ENCODE results near the gene SORCS2.
A peak's percentile ranks its signal among the peaks of the same experiment; 100 is the strongest.

The SORCS2 gene

DNA sequence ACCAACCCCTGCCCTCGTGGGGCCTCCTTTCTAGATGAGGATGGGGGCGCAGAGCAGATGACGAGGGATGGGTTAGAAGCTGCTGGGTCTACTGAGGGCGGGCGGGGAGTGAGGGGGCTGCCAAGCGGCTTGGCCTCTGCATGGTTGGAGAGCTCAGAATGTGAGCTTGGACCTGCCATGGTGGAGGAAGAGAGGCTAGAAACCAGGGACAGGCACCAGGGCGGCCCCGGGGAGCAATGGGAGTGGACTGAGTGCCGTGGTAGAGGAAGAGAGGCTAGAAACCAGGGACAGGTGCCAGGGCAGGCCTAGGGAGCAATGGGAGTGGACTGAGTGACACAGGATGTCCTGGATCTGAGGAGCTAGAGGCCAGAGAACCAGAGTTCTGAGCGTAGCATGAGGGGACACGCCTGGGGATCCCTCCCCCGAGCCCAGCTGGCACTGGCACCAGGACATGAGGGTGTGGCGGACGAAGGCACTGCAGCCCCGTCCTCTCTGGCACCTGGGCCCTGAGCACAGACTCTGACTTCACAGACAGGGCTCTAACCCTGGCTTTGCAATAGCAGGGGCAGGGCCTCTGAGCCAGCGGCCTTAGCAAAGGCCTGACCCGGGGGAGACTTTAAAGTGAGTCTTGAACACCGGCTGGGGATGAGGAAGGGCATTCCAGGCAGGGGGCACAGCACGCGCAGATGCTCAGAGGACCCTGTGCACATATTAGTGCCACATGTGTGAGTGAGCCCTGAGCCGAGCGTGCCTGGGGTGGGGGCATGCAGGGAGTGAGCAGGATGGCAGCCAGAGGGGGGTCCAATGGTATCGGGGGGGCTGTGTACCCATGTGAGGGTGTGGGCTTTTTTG, 456.4 kb downstream of the SORCS2 start:
- DNase-seq: no peak

DNA sequence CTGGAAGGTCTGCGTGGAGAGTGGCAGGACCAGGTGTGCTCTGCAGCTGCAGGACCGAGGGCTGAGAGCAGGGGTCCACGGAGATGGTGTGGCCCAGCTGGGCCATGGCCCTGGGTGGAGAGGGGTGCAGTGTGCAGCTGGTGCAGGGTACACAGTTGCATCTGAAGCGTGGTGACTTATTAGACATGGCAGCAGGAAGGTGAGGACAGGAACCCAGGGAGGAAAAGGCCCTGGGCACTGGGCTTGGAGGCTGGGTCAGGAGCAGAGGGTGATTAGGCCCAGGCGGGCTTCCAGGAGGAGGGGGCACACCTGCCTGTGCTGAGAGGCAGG, 457.0 kb downstream of the SORCS2 start:
- no peak for DNase-seq

DNA sequence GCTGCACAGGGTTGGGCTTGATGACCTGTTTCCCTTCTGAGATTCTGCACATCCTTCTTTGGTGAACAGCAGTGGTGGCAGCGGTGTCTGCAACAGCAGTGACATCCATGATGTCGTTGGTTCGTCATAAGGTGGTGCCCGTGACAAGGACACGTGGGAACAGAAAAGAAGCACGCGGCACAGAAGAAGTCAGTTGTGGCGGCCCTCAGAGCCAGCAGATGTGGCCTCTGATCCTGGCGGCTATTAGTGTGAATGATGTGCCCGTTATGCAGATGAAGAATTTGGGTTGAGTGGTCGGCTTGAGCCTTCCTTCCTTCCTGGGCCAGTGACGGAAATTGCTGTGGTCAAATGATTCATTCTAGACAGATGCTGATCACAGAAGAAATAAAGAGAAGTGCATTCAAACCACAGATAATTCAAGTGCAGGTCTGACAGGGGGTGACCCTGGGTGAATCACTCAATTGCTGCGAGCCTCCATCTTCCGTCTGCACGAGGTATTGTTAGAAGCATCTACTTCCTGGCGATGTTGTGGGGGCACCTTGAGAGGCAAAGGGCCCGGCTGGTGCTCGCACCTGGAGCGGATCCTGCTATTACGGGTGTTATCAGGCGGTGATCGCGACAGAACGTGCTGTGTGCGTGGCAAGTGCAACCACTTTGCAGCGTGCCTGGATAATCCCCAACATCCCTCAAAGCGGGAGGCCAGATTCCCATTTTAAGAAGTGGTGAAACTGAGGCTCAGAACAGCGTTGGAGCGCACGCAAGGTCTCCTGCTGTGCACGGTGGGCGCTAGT, 457.6 kb downstream of the SORCS2 start:
- peak; percentile 15 for DNase-seq

DNA sequence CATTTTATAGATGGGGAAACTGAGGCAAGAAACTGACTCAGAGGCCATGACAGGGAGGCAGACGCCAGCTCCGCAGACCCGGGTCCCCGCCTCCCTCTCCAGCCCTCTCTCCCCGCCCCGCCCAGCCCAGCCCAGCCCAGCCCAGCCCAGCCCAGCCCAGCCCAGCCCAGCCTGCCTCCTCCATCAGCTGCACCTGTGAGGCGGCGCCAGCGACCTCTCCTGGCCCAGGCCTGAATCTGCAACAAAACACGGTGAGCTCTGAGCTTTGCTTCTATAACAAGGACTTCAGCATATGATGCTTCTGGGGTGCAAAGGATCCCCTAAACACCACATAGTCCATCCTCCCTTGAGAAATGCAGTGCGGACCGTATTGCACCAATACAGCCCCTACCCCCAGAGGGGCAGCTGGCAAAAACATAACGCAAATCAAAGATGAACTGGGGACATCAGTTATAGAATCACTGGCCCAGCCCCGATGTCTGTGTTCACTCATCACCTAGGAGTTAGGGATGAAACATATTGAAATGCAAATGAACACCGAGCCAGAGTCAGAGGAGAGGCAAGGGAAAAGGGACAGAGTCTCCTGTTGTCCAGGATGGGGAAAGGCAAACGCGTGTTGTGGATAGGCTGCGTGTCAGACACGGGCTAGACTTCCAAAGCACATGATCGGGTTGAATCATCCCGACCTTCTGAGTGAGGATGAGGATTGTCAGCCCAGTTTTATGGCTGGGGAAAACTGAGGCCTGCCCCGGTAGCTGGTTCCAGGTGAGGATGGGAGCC, 458.5 kb downstream of the SORCS2 start:
- DNase-seq: no peak

DNA sequence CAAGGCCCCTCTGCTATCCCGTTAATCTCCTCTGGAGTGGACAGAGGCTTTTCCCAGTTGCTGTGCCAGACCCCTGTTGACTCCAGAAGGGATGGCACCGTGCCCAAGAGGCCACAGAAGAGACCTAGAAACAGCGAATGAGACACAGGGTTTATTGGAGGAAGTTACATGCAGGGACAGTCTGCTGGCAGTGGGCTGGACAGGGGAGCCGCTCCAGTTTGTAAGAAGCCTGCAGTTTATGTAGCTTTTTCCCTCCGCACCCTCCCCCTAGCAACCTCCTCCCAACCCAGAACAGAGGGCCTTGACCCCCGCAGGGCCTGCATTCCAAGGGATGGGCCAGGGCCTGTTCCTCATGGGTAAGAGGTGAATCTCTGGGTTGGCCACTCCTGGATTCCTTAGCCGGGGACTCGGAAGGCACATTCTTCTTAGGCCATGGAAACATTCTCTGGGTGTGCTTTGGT, 459.2 kb downstream of the SORCS2 start:
- no peak for DNase-seq

DNA sequence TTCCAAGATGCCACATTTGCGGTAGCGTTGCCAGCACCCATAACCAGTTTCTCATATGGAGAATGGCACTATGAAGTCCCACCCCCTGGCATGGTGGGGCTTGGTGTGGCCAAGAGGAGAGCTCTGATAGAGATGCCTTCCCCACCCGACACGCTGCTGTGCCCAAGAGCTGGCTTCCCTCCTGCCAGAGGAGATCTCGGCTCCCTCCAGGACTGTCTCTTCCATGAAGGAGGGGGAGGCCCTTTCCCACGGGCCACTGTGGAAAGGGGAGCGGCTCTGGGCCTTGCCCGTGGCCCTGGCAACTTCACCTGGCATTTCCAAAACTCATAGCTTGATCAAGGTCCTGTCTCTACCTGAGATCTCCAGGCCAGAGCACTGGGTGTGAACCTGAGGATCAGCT, 459.7 kb downstream of the SORCS2 start:
- DNase-seq: no peak

DNA sequence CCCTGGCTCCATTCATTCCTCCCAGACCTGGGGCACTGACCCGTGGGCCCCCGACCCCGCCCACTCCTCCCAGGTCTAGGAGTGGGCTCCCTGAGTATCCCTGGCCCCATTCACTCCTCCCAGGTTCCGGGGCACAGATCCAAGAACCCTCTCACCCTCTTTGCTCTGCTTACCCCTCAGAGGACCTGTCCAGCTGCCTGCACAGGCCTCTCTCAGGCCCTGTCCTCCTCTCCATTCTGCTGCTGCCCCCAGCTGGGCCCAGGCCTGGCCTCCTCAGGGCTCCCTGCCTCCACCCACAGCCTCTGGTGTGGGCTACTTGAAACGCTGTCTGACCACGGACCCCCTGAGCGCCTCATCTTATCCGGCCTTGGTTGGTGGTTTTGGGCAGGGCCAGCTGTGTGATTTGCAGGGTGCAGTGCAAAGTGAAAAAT, 460.1 kb downstream of the SORCS2 start:
- no peak for DNase-seq

DNA sequence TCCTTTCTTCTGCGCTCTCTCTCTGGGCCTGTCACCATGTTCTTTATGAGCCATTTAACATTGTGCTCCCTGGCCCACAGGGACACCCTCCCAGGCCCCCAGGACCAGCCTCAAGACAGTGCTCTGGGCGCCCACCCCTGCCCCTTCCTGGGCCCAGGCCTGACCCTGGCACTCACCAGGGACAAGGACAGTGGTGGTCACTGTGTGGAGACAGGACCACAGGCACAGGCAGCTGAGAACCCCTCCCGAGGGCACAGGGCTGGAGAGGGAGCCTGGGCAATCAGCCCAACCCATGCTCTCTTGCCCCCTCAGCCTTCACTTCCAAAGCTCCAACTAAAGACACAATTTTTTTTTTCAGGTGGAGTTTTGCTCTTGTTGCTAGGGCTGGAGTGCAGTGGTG, 460.6 kb downstream of the SORCS2 start:
- DNase-seq: no peak

DNA sequence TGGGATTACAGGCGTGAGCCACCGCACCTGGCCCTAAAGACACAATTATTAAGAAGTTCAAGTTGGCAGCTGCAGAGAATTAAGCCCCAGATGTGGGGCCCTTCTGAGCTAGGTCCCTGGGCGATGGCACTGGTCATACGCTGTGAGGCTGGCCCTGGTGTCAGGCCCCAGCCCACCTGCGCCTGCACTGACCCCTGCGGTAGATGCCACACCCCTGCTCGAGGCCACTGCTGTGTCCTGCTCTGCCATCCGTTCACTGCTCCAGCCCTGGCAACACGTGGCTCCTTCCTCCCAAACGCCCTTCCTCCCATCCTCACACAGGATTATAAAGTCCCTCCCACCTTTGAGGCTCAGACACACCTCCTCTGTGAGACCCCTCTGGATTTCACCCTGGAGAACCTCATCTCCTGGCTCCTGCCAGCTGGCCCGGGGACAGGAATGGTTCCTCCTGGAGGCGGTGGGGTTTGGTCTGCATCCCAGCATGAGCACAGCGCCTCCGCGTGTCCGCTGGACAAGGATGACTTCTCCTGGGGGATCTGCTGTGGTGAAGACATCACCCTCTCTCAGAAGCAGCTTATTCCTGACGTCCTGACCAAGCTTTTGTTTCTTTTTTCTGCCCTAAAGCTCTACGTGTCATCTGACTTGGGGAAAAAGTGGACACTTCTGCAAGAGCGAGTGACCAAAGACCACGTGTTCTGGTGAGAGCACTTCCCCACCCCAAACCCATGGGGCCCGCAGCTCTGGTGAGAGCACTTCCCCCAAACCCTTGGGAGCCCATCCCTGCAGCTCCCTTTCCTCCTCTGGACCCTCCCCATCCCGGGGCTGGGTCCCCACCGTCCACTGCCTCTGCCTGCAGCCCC, 461.4 kb downstream of the SORCS2 start:
- no peak for DNase-seq

DNA sequence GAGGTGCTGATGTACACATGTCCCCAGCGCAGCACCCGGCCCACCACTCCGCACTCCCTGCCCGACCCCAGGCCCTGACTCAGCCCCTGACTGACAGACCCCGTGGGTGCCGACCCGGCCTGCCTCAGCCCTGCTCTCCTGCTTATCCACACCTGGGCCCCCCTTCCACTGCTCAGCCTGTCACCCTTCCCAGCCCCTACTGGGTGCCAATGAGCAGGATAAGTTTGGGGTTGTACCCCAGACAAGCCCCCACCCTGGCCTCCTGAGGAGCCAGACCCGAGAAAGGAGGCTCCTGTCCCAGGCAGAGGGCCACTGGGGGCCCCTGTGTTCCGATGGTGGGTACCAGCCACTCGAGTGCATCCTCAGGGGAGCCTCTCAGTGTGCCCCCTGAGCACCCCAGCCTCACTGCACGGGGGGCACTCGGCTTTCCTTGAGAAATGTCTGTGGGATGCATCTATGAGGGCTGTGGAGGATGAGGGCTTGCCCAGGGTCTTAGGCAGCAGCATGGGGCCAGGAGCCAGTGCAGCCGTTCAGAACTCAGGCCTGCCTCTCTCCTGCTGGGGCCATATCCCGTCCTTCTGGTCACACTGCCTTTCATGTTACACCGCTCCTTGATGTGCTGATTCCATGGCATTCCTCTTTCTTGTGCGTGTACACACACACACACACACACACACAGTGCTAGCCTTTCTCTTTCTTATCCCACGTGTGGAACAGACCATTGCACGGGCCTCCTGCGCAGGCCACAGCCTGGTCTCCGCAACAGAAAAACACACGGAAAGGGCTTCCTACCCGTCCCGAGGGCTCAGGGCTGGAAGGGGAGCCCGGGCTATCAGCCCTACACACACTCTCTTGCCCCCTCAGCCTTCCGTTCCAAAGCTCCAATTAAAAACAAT, 462.5 kb downstream of the SORCS2 start:
- no peak for DNase-seq

DNA sequence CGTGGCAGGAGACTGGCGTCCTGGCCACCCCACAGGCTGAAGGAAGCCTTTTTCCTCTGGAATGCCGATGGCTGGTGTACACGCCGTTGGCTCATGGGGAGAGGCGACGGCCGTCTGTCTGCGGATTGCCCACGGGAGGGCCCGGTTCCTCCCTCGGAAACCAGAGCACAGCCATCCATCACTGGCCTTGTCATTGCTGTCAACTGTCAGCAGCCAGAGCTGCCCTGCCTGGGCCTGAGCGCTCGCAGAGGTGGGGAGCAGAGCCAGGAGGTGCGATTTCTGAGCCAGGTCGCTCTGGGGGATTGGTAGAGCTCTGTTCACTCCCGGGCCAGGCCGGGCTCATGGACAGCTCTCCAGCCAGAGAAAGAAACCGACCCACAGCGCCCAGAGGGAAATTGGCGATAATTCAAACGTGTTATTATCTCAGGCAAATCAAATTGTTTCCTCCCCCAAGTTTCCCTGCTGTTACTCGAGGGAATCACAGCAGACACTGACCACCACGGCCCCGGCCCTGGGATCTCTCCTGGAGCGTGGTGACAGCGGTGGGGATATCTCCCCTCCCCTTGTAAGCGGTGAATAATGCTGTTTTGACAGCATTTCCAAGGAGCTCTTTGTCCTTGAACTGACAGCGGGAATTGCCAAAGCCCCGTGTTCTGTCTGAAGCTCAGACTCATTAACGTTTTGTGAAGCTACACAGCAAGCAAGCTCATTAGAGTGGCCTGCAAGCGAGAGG, 463.3 kb downstream of the SORCS2 start:
- no peak for DNase-seq

DNA sequence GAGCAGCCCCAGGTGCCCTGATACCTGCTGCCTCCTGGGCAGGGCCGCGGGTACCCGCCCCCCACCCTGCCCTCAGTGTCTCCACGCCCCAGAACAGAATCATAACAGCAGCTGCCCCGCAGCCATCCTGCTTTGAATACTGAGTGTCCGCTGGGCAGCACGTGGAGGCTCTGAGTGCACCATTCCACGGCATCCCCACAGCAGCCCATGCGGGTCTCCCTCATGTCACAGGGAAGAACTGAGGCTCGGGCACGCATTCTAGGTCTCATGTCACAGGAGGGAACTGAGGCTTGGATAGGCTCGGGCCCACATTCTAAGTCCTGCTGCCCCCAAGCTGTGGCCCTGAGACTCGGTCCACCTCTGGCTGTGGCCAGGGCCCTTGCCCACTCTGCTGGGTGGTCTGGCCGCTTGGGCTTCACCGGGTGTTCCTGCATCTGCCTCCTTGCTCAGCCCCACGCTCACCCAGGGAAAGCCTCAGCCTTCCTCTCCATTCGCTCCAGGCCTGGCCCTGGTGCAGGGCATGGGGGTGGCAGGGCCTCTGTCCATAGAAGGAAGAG, 464.0 kb downstream of the SORCS2 start:
- DNase-seq: no peak

DNA sequence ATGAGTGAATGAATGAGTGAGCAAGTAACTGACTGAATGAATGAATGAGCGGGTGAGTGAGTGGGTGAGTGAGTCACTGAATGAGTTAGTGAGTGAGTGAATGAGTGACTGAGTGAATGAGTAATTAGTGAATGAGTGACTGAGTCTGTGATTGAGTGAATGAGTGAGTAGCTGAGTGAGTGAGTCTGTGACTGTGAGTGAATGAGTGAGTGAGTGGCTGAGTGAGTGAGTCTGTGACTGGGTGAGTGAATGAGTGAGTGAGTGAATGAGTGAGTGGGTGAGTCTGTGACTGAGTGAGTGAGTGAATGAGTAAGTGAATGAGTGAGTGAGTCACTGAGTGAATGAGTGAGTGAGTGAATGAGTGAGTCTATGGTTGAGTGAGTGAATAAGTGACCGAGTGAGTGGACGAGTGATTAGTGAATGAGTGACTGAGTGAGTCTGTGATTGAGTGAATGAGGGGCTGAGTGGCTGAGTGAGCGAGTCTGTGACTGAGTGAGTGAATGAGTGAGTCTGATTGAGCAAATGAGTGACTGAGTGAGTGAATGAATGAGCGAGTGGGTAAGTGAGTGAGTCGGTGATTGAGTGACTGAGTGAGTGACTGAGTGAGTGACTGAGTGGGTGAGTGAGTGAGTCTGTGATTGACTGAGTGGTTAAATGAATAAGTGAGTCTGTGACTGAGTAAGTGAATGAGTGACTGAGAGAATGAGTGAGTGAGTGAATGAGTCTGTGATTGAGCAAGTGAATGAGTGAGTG, 465.4 kb downstream of the SORCS2 start:
- no peak for DNase-seq

DNA sequence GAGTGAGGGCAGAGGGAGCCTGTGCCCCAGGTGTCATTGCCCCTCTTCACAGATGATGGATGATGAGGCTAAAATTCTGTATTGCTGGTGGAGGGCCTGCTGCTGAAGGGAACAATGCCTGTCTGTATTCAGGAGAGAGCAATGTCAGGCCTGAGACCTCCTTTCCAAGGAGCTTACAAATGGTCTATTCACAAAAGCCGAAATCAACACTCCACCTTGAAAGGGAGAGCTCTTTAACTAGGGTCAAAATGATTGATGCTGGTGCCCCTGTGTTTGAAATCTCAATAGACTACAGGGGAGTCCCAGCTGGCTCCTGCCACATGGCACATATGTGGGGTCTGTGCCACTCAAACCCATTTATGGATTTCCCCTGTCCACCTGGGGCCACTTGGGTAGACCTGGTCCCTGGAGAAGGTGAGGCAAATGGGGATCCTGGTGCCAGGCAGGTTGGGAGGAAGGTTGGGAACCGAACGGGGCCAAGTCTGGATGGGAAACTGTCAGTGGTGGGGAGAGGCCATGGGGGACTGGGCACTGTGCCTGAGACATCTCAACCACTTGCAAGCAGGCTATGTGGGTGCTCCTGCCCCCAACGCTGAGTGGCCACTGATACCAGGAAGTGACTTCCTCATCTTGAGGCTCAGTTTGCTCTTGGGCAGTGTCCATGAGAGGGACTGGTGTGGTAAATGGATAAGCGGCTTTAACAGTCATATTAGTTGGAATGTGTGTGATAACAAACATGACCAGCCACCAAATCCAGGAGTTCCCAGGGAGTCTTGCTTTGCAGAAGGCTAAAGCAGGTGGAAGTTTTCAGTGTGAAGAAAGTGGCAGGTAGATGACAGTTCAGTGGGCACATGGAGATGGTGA, 466.2 kb downstream of the SORCS2 start:
- DNase-seq: no peak

DNA sequence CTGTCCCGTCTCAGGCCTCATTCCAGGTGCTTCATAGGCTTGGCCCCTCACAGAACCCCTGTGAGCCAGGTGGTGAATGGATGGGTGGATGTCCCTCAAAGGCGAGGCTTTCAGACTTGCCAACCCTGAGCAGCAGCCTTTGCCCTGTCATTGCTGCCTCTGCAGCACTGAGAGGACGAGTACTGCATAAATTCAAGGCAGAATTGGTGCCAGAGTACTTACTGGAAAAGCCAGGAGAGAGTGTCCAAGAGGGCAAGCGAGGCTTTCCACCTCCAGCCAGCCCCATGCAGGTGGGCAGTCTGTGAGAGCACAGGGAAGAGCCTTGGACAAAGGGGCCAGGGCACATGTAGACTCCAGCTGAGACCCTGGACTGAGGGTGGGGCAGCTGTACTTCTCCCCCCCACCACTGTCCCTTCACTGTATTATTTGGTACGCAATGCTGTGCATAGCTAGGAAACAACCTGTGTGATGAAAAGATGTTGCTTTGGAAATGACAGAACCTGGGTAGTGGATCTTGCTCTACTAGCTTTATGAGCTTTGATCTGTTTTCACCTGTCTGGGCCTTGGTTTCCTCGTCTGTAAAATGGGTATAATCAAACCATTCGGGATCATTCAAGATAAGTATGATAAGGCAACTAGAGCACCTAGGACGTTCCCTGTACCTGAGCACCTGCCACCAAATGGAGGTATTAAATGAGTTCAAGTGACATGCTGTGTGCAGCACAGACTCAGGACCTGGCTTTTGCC, 467.3 kb downstream of the SORCS2 start:
- DNase-seq: no peak

DNA sequence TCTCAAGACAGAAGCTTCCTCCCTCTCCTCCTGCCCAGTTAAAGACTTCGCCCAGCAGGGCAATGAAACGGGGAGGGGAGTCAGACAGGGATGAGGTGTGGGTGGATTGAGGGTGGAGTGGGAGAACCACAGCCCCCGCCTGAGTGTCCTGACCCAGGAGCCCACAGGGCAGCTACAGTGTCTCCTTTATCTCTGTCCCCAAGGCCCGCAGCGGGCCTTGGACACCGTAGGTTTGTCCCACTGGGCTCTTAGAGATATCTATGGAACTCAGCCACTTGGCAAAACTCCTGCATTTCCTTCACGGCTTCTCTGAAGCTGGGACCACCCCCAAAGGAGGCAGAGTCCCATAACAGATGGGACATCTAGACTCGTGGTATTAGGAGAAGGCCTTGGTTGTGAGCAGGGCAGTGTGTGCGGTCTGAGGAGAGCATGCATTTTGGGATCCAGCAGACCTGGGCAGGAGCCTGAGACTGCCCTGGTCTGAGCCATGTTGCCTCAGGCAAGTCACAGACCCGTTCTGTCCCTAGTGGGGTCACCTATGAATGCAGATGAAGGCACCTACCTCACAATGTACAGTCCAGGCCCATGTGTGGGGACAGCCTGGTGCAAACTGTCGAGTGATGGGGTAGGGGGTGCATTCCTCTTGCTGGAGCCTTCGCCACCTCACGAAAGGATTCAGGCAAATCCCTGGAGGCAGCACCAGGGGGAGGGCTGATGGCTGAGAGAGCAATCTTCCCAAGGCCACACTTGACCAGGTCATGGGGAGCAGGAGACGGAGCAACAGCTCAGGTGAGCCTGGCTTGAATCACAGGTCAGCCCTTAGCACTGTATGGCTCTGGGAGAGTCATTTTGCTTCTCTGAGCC, 468.1 kb downstream of the SORCS2 start:
- DNase-seq: no peak
